ENCODE data around the gene FARP1.
A peak's percentile ranks its signal among the peaks of the same experiment; 100 is the strongest.

The FARP1 gene

DNA sequence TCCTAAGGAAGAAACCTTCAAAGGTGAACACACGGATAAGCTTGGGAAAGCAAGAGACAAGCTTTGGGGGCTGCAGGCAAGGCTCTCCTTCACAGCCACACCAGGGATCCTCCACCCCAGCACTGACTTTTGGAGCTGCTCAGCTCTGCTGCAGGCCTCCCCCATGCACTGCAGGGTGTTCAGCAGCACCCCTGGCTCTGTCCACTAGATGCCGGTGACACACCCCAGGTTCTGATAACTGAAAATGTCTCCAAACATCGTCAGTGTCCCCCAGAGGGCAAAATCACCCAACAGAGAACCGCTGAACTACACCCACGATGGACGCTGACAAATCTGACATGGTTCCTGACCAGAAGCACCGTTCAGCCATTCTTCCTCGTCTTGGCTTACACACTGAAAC lies 343.5 kb downstream of the FARP1 start:
- H3K27ac ChIP-seq, result no peak overlapping the region

DNA sequence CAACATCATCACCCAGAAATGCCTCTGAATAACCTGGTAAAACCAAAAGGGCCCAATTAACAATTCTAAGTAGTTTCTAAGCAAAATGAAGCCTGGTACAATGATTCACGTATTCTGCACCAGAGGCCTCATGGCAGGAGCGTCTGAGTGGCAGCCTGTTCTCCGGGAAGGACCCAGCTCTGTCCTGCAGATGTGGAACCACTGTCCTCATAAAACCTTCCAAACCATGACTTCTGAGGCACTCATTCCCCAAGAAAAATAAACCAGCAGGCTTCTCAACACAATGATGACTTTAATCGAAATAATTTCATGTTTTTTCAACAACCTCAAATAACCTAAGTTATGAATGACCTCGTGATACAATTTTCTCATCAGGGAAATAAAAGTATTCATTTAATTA lies 344.1 kb downstream of the FARP1 start:
- Histone ChIP-seq H3K27me3 (ENCODE audit: insufficient read depth, low read depth, severe bottlenecking) (no peaks in the 10 kb centered on the region), H3K4me3 (ENCODE audit: low read depth, low read length) (no peak overlapping the region), H3K9me3 (ENCODE audit: severe bottlenecking) (no peaks in the 10 kb centered on the region), H3K27ac (no peak overlapping the region), H3K36me3 (no peaks in the 10 kb centered on the region)
- TF ChIP-seq, protein P1, sequence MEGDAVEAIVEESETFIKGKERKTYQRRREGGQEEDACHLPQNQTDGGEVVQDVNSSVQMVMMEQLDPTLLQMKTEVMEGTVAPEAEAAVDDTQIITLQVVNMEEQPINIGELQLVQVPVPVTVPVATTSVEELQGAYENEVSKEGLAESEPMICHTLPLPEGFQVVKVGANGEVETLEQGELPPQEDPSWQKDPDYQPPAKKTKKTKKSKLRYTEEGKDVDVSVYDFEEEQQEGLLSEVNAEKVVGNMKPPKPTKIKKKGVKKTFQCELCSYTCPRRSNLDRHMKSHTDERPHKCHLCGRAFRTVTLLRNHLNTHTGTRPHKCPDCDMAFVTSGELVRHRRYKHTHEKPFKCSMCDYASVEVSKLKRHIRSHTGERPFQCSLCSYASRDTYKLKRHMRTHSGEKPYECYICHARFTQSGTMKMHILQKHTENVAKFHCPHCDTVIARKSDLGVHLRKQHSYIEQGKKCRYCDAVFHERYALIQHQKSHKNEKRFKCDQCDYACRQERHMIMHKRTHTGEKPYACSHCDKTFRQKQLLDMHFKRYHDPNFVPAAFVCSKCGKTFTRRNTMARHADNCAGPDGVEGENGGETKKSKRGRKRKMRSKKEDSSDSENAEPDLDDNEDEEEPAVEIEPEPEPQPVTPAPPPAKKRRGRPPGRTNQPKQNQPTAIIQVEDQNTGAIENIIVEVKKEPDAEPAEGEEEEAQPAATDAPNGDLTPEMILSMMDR (IDR thresholded peaks at IDR 0.05; ENCODE audit: low read depth, low read length), result no peak
- no peak for DNase-seq

More for the DNA sequence above, 343.5 kb downstream of the FARP1 start:
- TF ChIP-seq, protein P1 (IDR thresholded peaks at IDR 0.05; ENCODE audit: low read depth, low read length), result peak; percentile 23; the same call in 1 of the 2 replicates
- peaks cover 4% of the 10 kb centered on the region; the same call in 1 of the 2 replicates for H3K36me3 ChIP-seq
- no peak overlapping the region for H3K4me3 ChIP-seq (ENCODE audit: low read depth, low read length)
- H3K27me3 ChIP-seq (ENCODE audit: insufficient read depth, low read depth, severe bottlenecking), result no peaks in the 10 kb centered on the region
- no peaks in the 10 kb centered on the region for H3K9me3 ChIP-seq (ENCODE audit: severe bottlenecking)
- peak; percentile 13 for DNase-seq

DNA sequence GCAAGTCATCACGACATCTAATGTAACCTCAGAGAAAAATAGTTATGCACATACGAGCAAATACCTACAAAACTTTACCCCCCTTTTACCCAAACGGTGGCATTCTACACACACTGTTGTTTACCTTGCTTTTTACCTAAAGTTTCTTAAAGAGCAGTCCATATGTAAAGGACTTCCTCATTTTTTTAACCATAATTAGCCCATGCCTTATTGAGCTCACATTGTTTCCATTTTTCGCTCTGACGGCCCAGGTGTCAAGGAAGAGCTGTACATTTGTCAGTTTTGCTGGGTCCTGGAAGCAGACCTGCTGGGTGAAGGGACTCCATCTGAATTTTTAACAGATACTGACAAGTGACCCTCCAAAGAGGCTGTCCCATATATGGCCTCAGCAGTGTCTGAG lies 344.6 kb downstream of the FARP1 start:
- H3K27ac ChIP-seq, result no peak overlapping the region
- H3K4me3 ChIP-seq (ENCODE audit: low read depth, low read length), result no peak overlapping the region
- TF ChIP-seq, protein P1 (IDR thresholded peaks at IDR 0.05; ENCODE audit: low read depth, low read length), result no peak
- no peaks in the 10 kb centered on the region for H3K36me3 ChIP-seq
- no peaks in the 10 kb centered on the region for H3K9me3 ChIP-seq (ENCODE audit: severe bottlenecking)
- no peak for DNase-seq
- H3K27me3 ChIP-seq (ENCODE audit: insufficient read depth, low read depth, severe bottlenecking), result no peaks in the 10 kb centered on the region

DNA sequence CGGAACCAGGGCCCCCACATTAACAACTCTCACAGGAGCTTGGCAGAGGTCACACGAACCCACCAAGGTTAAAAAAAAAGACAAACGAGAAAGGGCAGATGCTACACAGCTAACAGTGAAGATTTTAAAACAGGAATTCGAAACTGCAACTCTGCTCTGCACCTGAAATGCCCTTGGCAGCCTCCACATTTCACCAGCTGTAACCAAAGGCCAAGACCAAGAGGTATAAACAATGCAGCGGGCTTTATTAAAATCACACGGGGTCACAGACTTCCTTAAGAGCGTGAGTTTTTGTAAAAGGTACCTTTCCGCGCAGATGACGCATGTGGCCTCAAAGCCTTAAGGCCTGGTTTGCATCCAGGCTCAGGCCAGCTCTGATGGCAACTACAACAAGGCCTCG lies 345.8 kb downstream of the FARP1 start:
- Histone ChIP-seq H3K36me3 (no peaks in the 10 kb centered on the region), H3K4me3 (ENCODE audit: low read depth, low read length) (no peak overlapping the region), H3K27me3 (ENCODE audit: insufficient read depth, low read depth, severe bottlenecking) (no peaks in the 10 kb centered on the region), H3K27ac (no peak overlapping the region), H3K9me3 (ENCODE audit: severe bottlenecking) (no peaks in the 10 kb centered on the region)
- peak; percentile 4 for DNase-seq
- TF ChIP-seq, protein P1 (IDR thresholded peaks at IDR 0.05; ENCODE audit: low read depth, low read length), result no peak

DNA sequence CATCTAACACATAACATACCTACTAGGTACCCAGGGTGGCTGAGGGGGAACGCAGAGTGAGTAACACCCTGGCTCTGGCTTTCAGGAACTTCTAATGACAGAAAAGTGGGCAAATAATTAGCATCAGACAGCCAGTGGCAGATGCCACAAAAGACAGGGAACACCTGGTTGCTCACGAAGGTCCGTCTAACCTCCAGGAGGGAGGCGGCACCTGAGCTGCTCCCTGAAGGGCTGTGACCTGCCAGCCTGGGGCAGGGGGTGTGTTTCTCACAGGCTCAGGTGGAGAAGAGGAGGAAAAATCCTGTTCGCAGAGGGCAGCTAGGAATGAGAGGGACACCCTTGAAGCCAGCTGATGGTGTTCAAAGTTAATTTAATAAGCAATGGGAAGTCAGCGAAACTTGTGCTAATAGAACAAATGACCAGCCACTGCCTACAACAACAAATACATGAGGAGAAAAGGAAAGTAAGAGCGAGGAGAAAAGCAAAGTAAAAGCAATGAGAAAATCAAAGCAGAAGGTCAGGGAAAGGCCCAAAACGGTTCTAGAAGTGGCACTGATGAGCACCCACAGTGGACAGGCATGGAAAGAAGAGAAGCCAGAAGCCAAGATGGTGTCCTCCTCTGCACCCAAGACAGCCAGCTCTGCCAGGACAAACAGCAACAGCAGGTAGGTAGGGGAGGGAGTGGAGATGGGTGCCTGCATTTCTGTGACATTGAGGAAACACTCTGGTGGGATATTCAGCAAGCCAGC lies 346.7 kb downstream of the FARP1 start:
- no peaks in the 10 kb centered on the region for H3K27me3 ChIP-seq (ENCODE audit: insufficient read depth, low read depth, severe bottlenecking)
- H3K9me3 ChIP-seq (ENCODE audit: severe bottlenecking), result no peaks in the 10 kb centered on the region
- H3K4me3 ChIP-seq (ENCODE audit: low read depth, low read length), result no peak overlapping the region
- no peak overlapping the region for H3K27ac ChIP-seq
- no peak for DNase-seq
- H3K36me3 ChIP-seq, result no peaks in the 10 kb centered on the region; the same call in 1 of the 2 replicates
- TF ChIP-seq, protein P1 (IDR thresholded peaks at IDR 0.05; ENCODE audit: low read depth, low read length), result no peak
